Ureter (tissue), 1 donor: Measurements from ENCODE around the gene GPS2. TPM values are rescaled to one million over a fixed set of nuclear protein-coding genes. Genes with fewer than 3 reads are reported as not detected.
"Not testable (repeated sequence)": the region's sequence is repeated elsewhere in the genome, so short reads cannot be mapped to it uniquely, and the experiment has no call there.

Experiments
- DNase-seq: peaks from one replicate; pipeline ENCODE4 v3.0.0-alpha.2; 2020; ENCODE audit warnings: low spot score
- total RNA-seq: library from RNA; stranded (reverse); gene quantifications from one replicate; pipeline ENCODE4 v1.2.4, GENCODE V29; 2023
- donor health status: DM: yes; HTN: yes; CAD: no.

GPS2 gene
- total RNA-seq, result 67.6 TPM

GRCh38 chr17:7314719-7315569, at the start of gene GPS2:
GPS2 (minus strand) TSS chr17:7315360; CDS start chr17:7315052, 308 bp downstream.
- DNase-seq, result peak; percentile 94

GRCh38 chr17:7363311-7363710, 48.2 kb upstream of the GPS2 start:
- no peak for DNase-seq

- no peak for DNase-seq
Observed at GRCh38 chr17:7361906-7362305, 46.7 kb upstream of the GPS2 start.

- no peak for DNase-seq
Observed at GRCh38 chr17:7357381-7357780, 42.2 kb upstream of the GPS2 start.

GRCh38 chr17:7356756-7357155, 41.6 kb upstream of the GPS2 start:
- DNase-seq, result no peak

GRCh38 chr17:7356072-7356549, 41.0 kb upstream of the GPS2 start:
- peak; percentile 77 for DNase-seq

- DNase-seq, result no peak
Observed at GRCh38 chr17:7355573-7355972, 40.4 kb upstream of the GPS2 start.

GRCh38 chr17:7355053-7355452, 39.9 kb upstream of the GPS2 start, which contains the start of gene TMEM95:
TMEM95 (plus strand) TSS chr17:7355156; CDS start chr17:7355205, 49 bp downstream.
- DNase-seq, result no peak

- peak; percentile 84 for DNase-seq
Observed at GRCh38 chr17:7354262-7354843, 39.2 kb upstream of the GPS2 start.

GRCh38 chr17:7352910-7353635, 37.9 kb upstream of the GPS2 start:
- no peak for DNase-seq

GRCh38 chr17:7352503-7352889, 37.3 kb upstream of the GPS2 start:
- no peak for DNase-seq

- peak; percentile 95 for DNase-seq
Observed at GRCh38 chr17:7351665-7352502, 36.7 kb upstream of the GPS2 start, which contains the start of gene KCTD11. KCTD11 (plus strand) TSS chr17:7352162.

- DNase-seq, result no peak
Observed at GRCh38 chr17:7348478-7349242, 33.5 kb upstream of the GPS2 start.

GRCh38 chr17:7347630-7348477, 32.7 kb upstream of the GPS2 start:
- no peak for DNase-seq

GRCh38 chr17:7346761-7347614, 31.8 kb upstream of the GPS2 start:
- DNase-seq, result no peak

GRCh38 chr17:7343250-7343649, 28.1 kb upstream of the GPS2 start:
- DNase-seq, result no peak

- DNase-seq, result no peak
Observed at GRCh38 chr17:7341842-7342241, 26.7 kb upstream of the GPS2 start.

GRCh38 chr17:7340179-7340578, 25.0 kb upstream of the GPS2 start:
- no peak for DNase-seq

GRCh38 chr17:7337600-7337999, 22.4 kb upstream of the GPS2 start:
- not testable (repeated sequence) for DNase-seq
